Heart left ventricle (tissue), 13 donors: Measurements from ENCODE around the gene SLC1A7.

Experiments
- POLR2A ChIP-seq, 2 donors: fragments of 450-650 bp; IDR thresholded peaks; one replicate each; pipeline ENCODE4 v1.6.1; 2017; ENCODE audit warnings: antibody characterized with exemption in 2 of 2, mild to moderate bottlenecking in 2 of 2, moderate library complexity in 2 of 2
- TF ChIP-seq, protein P1 (sequence below), 12 donors: fragments of 200-600 bp; sonication (generic) in 4 of 12; IDR thresholded peaks; one replicate each; pipeline versions ENCODE4 v1.5.0 to v1.8.0; 2018 to 2022; ENCODE audit warnings: antibody characterized with exemption in 12 of 12, mild to moderate bottlenecking in 5 of 12
- donor health status: ischemic (EF 13 %, LVEDD 7.1; RV severe dilation, severe dysfunction).
- donor health status: DM: no; HTN: yes; CAD: no.
- donor health status: DM: no; HTN: no; CAD: no.
- donor health status: ischemic (EF 25% LVEDD 6.9; RV normal size, moderate dysfunction).
- donor health status: ischemic (EF 25% LVEDD 5.7; RV mildly dilated, moderate dysfunction).
- donor health status: ischemic (EF 35%, LVEDD 5.7; RV mildly dilated, moderate dysfunction).
- donor health status: nonischemic (EF 11% LVEDD 7.7; RV severe dilation, severe dysfunction).
- donor health status: DM: yes; HTN: yes; CAD: no.
- donor health status: PGD.
- donor health status: ischemic (EF 29% LVEDD 5.4; RV normal size, mild dysfunction).
- donor health status: nonischemic (EF 23%, LVEDD 6.1; RV moderate dilation, normal function).

DNA sequence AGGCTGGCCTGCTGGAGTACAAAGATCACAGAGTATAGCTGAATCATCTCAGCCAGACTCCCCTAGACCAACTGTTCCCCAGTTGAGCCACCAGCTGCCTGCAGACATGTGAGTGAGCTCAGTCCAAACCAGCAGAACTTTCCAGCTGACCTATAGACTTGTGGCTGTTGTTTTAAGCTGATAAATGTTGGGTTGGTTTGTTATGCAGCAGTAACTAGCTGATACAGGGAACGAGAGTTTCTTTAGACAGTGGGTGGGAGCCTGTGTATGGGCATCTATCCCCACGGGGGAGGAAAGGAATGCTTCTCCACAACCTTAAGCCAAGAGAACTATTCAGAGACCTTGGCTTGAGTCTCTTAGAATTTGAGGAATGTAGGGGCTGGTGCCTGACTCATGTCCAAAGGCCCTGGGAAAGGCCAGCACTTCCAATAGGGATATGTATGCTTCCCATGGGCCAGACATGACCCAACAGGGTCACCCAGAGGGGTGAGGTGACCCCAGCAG, 30.1 kb downstream of the SLC1A7 start:
- TF ChIP-seq, protein P1, sequence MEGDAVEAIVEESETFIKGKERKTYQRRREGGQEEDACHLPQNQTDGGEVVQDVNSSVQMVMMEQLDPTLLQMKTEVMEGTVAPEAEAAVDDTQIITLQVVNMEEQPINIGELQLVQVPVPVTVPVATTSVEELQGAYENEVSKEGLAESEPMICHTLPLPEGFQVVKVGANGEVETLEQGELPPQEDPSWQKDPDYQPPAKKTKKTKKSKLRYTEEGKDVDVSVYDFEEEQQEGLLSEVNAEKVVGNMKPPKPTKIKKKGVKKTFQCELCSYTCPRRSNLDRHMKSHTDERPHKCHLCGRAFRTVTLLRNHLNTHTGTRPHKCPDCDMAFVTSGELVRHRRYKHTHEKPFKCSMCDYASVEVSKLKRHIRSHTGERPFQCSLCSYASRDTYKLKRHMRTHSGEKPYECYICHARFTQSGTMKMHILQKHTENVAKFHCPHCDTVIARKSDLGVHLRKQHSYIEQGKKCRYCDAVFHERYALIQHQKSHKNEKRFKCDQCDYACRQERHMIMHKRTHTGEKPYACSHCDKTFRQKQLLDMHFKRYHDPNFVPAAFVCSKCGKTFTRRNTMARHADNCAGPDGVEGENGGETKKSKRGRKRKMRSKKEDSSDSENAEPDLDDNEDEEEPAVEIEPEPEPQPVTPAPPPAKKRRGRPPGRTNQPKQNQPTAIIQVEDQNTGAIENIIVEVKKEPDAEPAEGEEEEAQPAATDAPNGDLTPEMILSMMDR (IDR thresholded peaks at IDR 0.05), result no peak
- no peak for TF ChIP-seq POLR2A (IDR thresholded peaks at IDR 0.05)
